NT2/D1 (cell line): Measurements from ENCODE around the gene PRPF40B.

ENCODE experiments used
- DNase-seq: peaks from one replicate; pipeline ENCODE4 v3.0.0-alpha.2; 2011; ENCODE audit warnings: low read depth, low spot score
- H3K27me3 ChIP-seq: 2 replicates; pipeline ENCODE4 v1.6.0; 2011; ENCODE audit warnings: mild to moderate bottlenecking; ENCODE audit not compliant: insufficient read length, insufficient read depth
- H3K36me3 ChIP-seq: 2 replicates; pipeline ENCODE4 v1.6.1; 2011; ENCODE audit warnings: mild to moderate bottlenecking, low read length, mixed read lengths; ENCODE audit not compliant: insufficient read depth, insufficient read length
- H3K4me1 ChIP-seq: 2 replicates; pipeline ENCODE4 v1.5.1; 2011; ENCODE audit not compliant: insufficient read depth, insufficient read length
- H3K4me3 ChIP-seq: 2 replicates; pipeline ENCODE4 v1.5.1; 2011; ENCODE audit warnings: low read depth; ENCODE audit not compliant: insufficient read length
- H3K9ac ChIP-seq: 2 replicates; pipeline ENCODE4 v1.6.0; 2011; ENCODE audit warnings: low read depth; ENCODE audit not compliant: insufficient read length
- H3K9me3 ChIP-seq: 2 replicates; pipeline ENCODE4 v1.5.1; 2011; ENCODE audit warnings: mild to moderate bottlenecking, low read length; ENCODE audit not compliant: insufficient read depth
- SUZ12 ChIP-seq: IDR thresholded peaks from 2 replicates; pipeline ENCODE4 v1.6.1; 2011; ENCODE audit not compliant: insufficient read length, insufficient read depth; ENCODE audit errors: extremely low read depth
- YY1 ChIP-seq: IDR thresholded peaks from 2 replicates; pipeline ENCODE4 v1.6.1; 2011; ENCODE audit not compliant: insufficient read length, insufficient read depth
- ZNF274 ChIP-seq: IDR thresholded peaks from 2 replicates; pipeline ENCODE4 v1.6.1; 2011; ENCODE audit warnings: mild to moderate bottlenecking, low read depth, low read length

The PRPF40B gene

DNA sequence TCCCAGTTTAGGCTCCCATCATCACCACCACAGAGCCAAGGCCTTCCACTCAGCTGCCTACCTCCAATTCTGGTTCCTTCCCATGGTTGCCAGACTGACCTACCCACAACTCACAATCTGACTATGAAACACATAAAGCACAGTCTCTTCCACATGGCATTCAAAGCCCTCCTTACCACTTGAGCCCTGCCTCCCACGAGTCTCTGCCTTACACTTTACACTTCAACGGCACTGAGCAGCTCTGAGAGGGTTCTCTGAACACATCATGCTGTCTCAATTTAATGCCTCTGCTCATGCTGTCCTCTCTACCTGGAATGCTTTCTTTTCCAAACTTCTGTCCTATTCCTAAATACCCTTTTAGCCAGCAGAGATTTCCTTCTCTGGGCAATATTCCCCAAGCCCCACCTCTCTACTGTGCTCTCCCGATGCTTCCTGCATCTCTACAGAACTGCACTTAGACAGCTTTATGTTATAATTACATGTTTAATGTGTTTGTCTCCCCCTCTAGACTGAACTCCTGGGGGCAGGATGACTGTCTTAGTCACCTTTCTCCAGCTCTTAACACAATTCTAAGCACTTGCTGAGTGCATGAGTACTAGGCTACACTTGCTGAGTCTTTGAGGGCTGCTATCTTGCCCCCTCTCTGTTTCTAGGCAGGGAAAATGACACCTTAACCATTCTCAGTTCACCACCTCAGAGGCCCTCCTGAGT is 60.4 kb downstream of the PRPF40B start:
- H3K36me3 ChIP-seq: no peaks in the 10 kb centered on the region
- no peak overlapping the region for H3K4me3 ChIP-seq
- no peaks in the 10 kb centered on the region for H3K4me1 ChIP-seq
- no peaks in the 10 kb centered on the region for H3K9me3 ChIP-seq
- no peak for TF ChIP-seq SUZ12
- no peak for TF ChIP-seq YY1
- TF ChIP-seq ZNF274: no peak
- H3K27me3 ChIP-seq: no peaks in the 10 kb centered on the region
- no peak for DNase-seq
- no peak overlapping the region for H3K9ac ChIP-seq

DNA sequence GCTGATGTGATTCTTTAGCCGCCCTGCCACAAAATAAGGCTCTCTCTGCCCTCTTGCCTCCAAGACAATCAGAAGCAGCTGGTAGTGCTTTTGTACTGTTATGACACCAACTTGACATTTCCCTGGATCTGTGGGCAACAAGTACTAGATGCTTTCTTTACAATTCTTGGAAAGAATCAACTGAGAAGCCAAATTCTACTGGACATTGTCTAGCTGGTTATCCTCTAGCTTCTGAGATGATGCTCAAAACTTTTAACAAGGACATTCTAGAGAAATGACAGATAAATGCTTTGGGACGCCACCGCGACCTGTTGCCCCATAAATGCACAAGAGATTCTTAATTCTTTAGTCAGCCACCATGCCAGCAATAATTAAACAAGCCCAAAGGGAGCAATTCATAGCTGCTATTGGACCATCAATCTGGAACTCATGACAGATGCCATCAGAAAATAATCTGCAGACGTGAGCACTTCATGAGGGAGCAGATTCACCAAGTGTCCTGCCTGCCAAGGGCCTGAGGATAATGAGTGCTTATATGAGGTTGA is 61.0 kb downstream of the PRPF40B start:
- Histone ChIP-seq H3K9ac (no peak overlapping the region), H3K27me3 (no peaks in the 10 kb centered on the region), H3K9me3 (no peaks in the 10 kb centered on the region), H3K4me1 (no peaks in the 10 kb centered on the region), H3K4me3 (no peak overlapping the region), H3K36me3 (no peaks in the 10 kb centered on the region)
- TF ChIP-seq YY1: no peak
- TF ChIP-seq ZNF274: no peak
- no peak for TF ChIP-seq SUZ12
- no peak for DNase-seq

- Histone ChIP-seq H3K36me3 (no peaks in the 10 kb centered on the region), H3K27me3 (no peaks in the 10 kb centered on the region), H3K9ac (no peak overlapping the region), H3K4me1 (no peaks in the 10 kb centered on the region), H3K9me3 (no peaks in the 10 kb centered on the region), H3K4me3 (no peak overlapping the region)
- no peak for DNase-seq
- TF ChIP-seq YY1 (no peak), SUZ12 (no peak), ZNF274 (no peak)
Observed at GRCh38 chr12:49687941-49688340, 64.6 kb downstream of the PRPF40B start.

DNA sequence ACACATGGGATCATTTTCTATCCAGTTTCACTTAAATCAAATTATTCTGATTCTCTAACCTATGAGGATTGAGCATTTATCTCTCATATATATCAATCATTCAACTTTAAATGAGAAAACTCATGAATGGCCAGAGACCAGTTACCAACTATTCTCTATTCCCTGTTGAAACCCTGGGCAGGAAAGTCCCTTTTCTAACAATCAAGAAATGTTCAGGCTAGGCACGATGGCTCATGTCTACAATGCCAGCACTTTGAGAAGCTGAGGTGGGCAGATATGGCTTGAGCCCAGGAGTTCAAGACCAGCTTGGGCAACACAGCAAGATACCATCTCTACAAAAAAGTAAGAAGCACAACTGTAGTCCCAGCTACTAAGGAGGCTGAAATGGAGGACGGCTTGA is 65.9 kb downstream of the PRPF40B start:
- Histone ChIP-seq H3K36me3 (no peaks in the 10 kb centered on the region), H3K4me3 (no peak overlapping the region), H3K9ac (no peak overlapping the region), H3K27me3 (no peaks in the 10 kb centered on the region), H3K9me3 (no peaks in the 10 kb centered on the region), H3K4me1 (no peaks in the 10 kb centered on the region)
- DNase-seq: no peak
- TF ChIP-seq SUZ12 (no peak), ZNF274 (no peak)

- H3K4me1 ChIP-seq: no peaks in the 10 kb centered on the region
- no peak overlapping the region for H3K9ac ChIP-seq
- no peaks in the 10 kb centered on the region for H3K9me3 ChIP-seq
- H3K27me3 ChIP-seq: no peaks in the 10 kb centered on the region
- H3K4me3 ChIP-seq: no peak overlapping the region
- DNase-seq: no peak
- H3K36me3 ChIP-seq: no peaks in the 10 kb centered on the region
- no peak for TF ChIP-seq YY1
- no peak for TF ChIP-seq SUZ12
- no peak for TF ChIP-seq ZNF274
Observed at GRCh38 chr12:49689785-49690184, 66.4 kb downstream of the PRPF40B start.

GRCh38 chr12:49692851-49693250 is 69.5 kb downstream of the PRPF40B start:
- DNase-seq: no peak
- Histone ChIP-seq H3K27me3 (no peaks in the 10 kb centered on the region), H3K9me3 (no peaks in the 10 kb centered on the region), H3K9ac (no peak overlapping the region), H3K4me3 (no peak overlapping the region), H3K36me3 (no peaks in the 10 kb centered on the region), H3K4me1 (peaks cover 5% of the 10 kb centered on the region)
- no peak for TF ChIP-seq ZNF274
- TF ChIP-seq YY1: no peak
- TF ChIP-seq SUZ12: no peak

GRCh38 chr12:49693931-49694444 is 70.6 kb downstream of the PRPF40B start:
- no peaks in the 10 kb centered on the region for H3K27me3 ChIP-seq
- no peaks in the 10 kb centered on the region for H3K36me3 ChIP-seq
- TF ChIP-seq ZNF274: no peak
- TF ChIP-seq YY1: no peak
- TF ChIP-seq SUZ12: no peak
- peaks cover 7% of the 10 kb centered on the region for H3K4me1 ChIP-seq
- H3K9me3 ChIP-seq: no peaks in the 10 kb centered on the region
- DNase-seq: no peak
- no peak overlapping the region for H3K4me3 ChIP-seq
- H3K9ac ChIP-seq: no peak overlapping the region
